GM23248 (cell line): ENCODE measurements around the gene GALNT14.

ENCODE experiments used
- EZH2 ChIP-seq: fragments of 200-600 bp; sonication (generic); IDR thresholded peaks from 2 replicates; pipeline ENCODE4 v1.6.1; 2018; ENCODE audit warnings: antibody characterized with exemption, mild to moderate bottlenecking; ENCODE audit not compliant: insufficient read depth, poor library complexity, severe bottlenecking
- EZH2phosphoT487 ChIP-seq: fragments of 200-600 bp; sonication (generic); IDR thresholded peaks from 2 replicates; pipeline ENCODE4 v1.6.1; 2018; ENCODE audit warnings: antibody characterized with exemption, moderate library complexity, mild to moderate bottlenecking, low read depth; ENCODE audit not compliant: insufficient read depth

DNA sequence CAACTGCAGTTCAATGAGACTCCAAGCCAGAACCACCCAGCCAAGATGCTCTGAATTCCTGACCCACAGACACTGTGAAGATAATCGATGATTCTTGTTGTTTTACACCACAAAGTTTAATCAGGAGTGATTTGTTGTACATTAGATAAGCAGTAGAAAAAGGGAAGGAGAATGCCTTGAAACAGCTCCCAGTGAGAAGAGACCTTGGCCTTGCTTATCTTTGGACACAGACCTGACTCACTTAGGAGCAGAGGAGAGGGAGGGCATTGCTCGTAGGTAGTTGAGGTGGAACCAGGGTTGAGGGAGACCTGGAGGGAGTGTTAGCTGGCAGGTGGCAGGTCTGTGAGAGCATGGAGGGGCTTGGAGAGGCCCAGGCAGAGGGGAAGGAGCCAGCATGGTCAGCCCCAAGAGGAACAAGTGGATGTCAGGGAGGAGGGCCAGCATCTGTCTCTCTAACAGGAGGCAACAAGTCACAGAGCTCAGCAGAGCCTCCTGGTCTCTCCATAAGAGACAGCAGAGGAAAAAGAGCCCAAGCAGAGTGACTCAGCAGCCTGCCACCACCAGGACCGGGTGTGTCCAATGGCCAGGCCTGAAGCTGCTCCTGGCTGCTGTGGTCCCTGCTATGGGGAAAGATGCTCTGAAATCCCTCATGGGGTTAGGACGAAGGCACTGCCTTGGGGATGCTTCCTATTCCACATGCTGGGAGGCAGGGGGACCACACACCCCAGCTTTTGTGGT is 169.4 kb downstream of the GALNT14 start:
- TF ChIP-seq EZH2 (no peak), EZH2phosphoT487 (no peak)
